KMS-11 (cell line): Measurements from ENCODE around the gene RNF213.

ENCODE experiments used
- H2AFZ ChIP-seq: fragments of 200-600 bp; sonication (generic); 2 replicates; pipeline ENCODE4 v1.6.1; 2016; ENCODE audit warnings: antibody characterized with exemption, mixed run types, low read depth
- H3K27ac ChIP-seq: fragments of 200-600 bp; sonication (generic); 2 replicates; pipeline ENCODE4 v1.6.1; 2016; ENCODE audit warnings: mild to moderate bottlenecking, mixed run types
- H3K27me3 ChIP-seq: fragments of 200-600 bp; sonication (generic); 2 replicates; pipeline ENCODE4 v1.6.1; 2017; ENCODE audit warnings: mild to moderate bottlenecking, low read depth, mixed run types, moderate library complexity; ENCODE audit not compliant: insufficient read depth
- H3K36me3 ChIP-seq: fragments of 200-600 bp; sonication (generic); 2 replicates; pipeline ENCODE4 v1.6.1; 2017; ENCODE audit warnings: mild to moderate bottlenecking, mixed run types; ENCODE audit not compliant: insufficient read depth
- H3K4me1 ChIP-seq: fragments of 200-600 bp; sonication (generic); 2 replicates; pipeline ENCODE4 v1.6.1; 2016; ENCODE audit warnings: mild to moderate bottlenecking, low read depth, mixed run types; ENCODE audit not compliant: poor library complexity, severe bottlenecking
- H3K4me2 ChIP-seq: fragments of 200-600 bp; sonication (generic); 2 replicates; pipeline ENCODE4 v1.7.0; 2016; ENCODE audit warnings: mild to moderate bottlenecking, mixed run types
- H3K4me3 ChIP-seq: fragments of 200-600 bp; sonication (generic); IDR thresholded peaks from 2 replicates; pipeline ENCODE4 v1.6.1; 2017; ENCODE audit warnings: low read depth, low read length, mixed read lengths; ENCODE audit not compliant: insufficient read depth
- H3K79me2 ChIP-seq: fragments of 200-600 bp; sonication (generic); 2 replicates; pipeline ENCODE4 v1.6.1; 2016; ENCODE audit warnings: low read depth, mixed run types; ENCODE audit not compliant: insufficient read depth
- H3K9ac ChIP-seq: fragments of 200-600 bp; sonication (generic); 2 replicates; pipeline ENCODE4 v1.6.1; 2016; ENCODE audit warnings: mild to moderate bottlenecking, mixed run types
- H4K20me1 ChIP-seq: fragments of 200-600 bp; sonication (generic); 2 replicates; pipeline ENCODE4 v1.6.1; 2016; ENCODE audit warnings: mild to moderate bottlenecking, mixed run types; ENCODE audit not compliant: insufficient read depth
- CTCF ChIP-seq: fragments of 200-600 bp; sonication (generic); conservative IDR thresholded peaks from 2 replicates; pipeline ENCODE4 v1.6.1; 2017; ENCODE audit warnings: low read depth, mild to moderate bottlenecking, antibody characterized with exemption, low read length, moderate library complexity, mixed read lengths

Gene RNF213

GRCh38 chr17:80393241-80393890 lies 132.7 kb downstream of the RNF213 start:
- no peaks in the 10 kb centered on the region for H3K27me3 ChIP-seq
- no peaks in the 10 kb centered on the region; the same call in 1 of the 2 replicates for H3K36me3 ChIP-seq
- TF ChIP-seq CTCF: no peak
- no peaks in the 10 kb centered on the region for H3K79me2 ChIP-seq
- no peak overlapping the region for H2AFZ ChIP-seq
- H3K4me3 ChIP-seq: no peak overlapping the region
- no peaks in the 10 kb centered on the region for H4K20me1 ChIP-seq
- H3K4me1 ChIP-seq: no peaks in the 10 kb centered on the region
- H3K4me2 ChIP-seq: no peak overlapping the region
- H3K9ac ChIP-seq: no peak overlapping the region
- H3K27ac ChIP-seq: no peak overlapping the region

- Histone ChIP-seq H4K20me1 (no peaks in the 10 kb centered on the region), H2AFZ (no peak overlapping the region), H3K27me3 (no peaks in the 10 kb centered on the region), H3K4me3 (no peak overlapping the region), H3K4me2 (no peak overlapping the region), H3K4me1 (no peaks in the 10 kb centered on the region), H3K79me2 (no peaks in the 10 kb centered on the region), H3K27ac (no peak overlapping the region), H3K36me3 (no peaks in the 10 kb centered on the region; the same call in 1 of the 2 replicates), H3K9ac (no peak overlapping the region)
- no peak for TF ChIP-seq CTCF
These were observed 133.3 kb downstream of the RNF213 start for GRCh38 chr17:80393961-80394360.

DNA sequence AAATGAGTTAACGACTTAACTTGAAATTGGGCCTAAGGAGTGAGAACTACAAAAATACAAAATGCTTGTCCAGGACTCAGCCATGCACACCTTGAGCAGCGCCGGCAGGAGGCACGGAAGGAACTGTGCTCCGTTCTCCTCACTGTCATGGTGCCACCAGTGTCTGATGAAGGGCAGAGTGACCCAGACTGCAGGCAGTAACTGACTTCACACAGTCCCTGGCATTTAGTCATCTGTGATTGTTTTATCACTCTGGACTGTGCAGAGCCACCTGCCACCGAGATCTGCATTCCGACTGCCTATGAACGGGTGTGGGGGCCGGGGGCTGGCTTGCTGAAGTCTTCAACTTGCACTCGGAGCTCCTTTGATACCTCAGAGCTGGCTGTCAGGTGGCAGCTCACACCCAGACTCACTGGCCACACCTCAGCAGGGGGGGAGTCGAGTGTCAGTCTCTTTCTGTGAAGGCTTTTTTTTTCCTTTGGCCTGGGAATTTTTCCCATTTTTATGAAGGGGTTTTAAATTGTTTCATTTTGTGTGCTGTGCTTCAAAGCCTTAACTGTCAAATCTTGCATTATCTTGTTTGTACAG lies 134.1 kb downstream of the RNF213 start:
- Histone ChIP-seq H2AFZ (no peak overlapping the region), H3K4me1 (no peaks in the 10 kb centered on the region), H3K9ac (no peak overlapping the region), H3K36me3 (no peaks in the 10 kb centered on the region), H3K27ac (no peak overlapping the region), H3K79me2 (no peaks in the 10 kb centered on the region), H3K4me3 (no peak overlapping the region), H3K4me2 (no peak overlapping the region), H3K27me3 (no peaks in the 10 kb centered on the region), H4K20me1 (no peaks in the 10 kb centered on the region)
- no peak for TF ChIP-seq CTCF

DNA sequence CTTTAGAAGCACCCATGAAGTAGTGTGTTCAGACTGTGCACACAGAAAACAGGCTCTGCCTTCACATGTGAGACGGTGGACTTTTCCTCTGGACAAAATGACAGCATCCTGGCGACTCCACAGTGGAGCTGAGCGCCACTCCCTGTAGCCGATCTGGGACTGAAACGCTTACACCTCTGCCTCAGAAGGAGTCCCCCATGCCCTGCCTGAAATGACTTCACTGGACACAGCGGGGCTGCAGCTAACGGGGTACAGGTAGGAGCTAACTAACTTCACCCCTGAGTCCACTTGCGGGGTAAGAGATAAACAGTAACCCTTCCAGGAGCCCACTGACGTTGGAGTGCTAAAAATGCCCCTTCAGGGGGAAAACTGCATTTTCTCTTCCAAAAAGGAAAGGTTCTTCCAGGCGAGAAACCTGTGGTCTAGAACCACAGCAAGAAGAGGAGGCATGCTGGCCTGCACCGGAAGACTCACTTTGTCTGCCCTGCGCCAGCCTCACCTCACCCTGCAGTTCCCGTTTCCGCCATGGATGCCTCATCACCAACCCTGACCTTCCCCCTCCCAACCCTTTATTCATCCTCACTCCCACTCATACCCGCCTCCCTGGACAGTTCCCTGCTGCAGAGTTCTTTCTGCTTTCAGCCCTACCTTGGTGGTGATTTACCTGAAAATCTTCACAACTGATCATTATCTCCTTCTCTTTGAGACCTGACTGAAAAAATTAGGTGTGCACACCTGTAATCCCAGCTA lies 134.9 kb downstream of the RNF213 start:
- Histone ChIP-seq H3K4me1 (no peaks in the 10 kb centered on the region), H3K36me3 (no peaks in the 10 kb centered on the region), H3K79me2 (no peaks in the 10 kb centered on the region), H3K4me3 (no peak overlapping the region), H3K4me2 (no peak overlapping the region), H3K27ac (no peak overlapping the region), H4K20me1 (no peaks in the 10 kb centered on the region), H2AFZ (no peak overlapping the region), H3K9ac (no peak overlapping the region), H3K27me3 (no peaks in the 10 kb centered on the region)
- no peak for TF ChIP-seq CTCF
